Measurements from ENCODE around the gene ECI1. TPM values are rescaled to one million over a fixed set of nuclear protein-coding genes. Genes with fewer than 3 reads are reported as not detected.

The ECI1 gene
- total and polyA plus RNA-seq, 2 experiments from 2014 or later = 118 to 143 TPM

- Histone ChIP-seq H3F3A (replicated peaks; ENCODE audit: low read depth) (no peaks in the 10 kb centered on the region), H3K4me2 (no peak overlapping the region), H3K27me3 (ENCODE audit: insufficient read depth) (peaks cover under 1% of the 10 kb centered on the region; the same call in 1 of the 2 replicates), H3K36me3 (ENCODE audit: insufficient read depth) (0 out of 2 replicates have a peak, but pooled peaks cover 5% of the 10 kb centered on the region), H3K27ac (ENCODE audit: low read depth) (no peak overlapping the region), H4K20me1 (replicated peaks; ENCODE audit: insufficient read depth) (no peaks in the 10 kb centered on the region; the same call in 1 of the 2 replicates), H3K79me2 (replicated peaks; ENCODE audit: insufficient read depth) (peaks cover 18% of the 10 kb centered on the region), H3K4me1 (ENCODE audit: insufficient read depth) (no peaks in the 10 kb centered on the region), H3K9me2 (ENCODE audit: insufficient read depth) (no peaks in the 10 kb centered on the region), H2AFZ (no peak overlapping the region), H3K4me3 (no peak overlapping the region)
- peaks cover 13% of the 10 kb centered on the region for H3K27me3 Mint-ChIP-seq (ENCODE audit: insufficient read depth, low read depth, poor library complexity)
- H3K4me1 Mint-ChIP-seq = no peaks in the 10 kb centered on the region
- TF ChIP-seq ZNF114 (CRISPR knock-in tag; IDR thresholded peaks at IDR 0.05) = no peak
- TF ChIP-seq, protein P1, sequence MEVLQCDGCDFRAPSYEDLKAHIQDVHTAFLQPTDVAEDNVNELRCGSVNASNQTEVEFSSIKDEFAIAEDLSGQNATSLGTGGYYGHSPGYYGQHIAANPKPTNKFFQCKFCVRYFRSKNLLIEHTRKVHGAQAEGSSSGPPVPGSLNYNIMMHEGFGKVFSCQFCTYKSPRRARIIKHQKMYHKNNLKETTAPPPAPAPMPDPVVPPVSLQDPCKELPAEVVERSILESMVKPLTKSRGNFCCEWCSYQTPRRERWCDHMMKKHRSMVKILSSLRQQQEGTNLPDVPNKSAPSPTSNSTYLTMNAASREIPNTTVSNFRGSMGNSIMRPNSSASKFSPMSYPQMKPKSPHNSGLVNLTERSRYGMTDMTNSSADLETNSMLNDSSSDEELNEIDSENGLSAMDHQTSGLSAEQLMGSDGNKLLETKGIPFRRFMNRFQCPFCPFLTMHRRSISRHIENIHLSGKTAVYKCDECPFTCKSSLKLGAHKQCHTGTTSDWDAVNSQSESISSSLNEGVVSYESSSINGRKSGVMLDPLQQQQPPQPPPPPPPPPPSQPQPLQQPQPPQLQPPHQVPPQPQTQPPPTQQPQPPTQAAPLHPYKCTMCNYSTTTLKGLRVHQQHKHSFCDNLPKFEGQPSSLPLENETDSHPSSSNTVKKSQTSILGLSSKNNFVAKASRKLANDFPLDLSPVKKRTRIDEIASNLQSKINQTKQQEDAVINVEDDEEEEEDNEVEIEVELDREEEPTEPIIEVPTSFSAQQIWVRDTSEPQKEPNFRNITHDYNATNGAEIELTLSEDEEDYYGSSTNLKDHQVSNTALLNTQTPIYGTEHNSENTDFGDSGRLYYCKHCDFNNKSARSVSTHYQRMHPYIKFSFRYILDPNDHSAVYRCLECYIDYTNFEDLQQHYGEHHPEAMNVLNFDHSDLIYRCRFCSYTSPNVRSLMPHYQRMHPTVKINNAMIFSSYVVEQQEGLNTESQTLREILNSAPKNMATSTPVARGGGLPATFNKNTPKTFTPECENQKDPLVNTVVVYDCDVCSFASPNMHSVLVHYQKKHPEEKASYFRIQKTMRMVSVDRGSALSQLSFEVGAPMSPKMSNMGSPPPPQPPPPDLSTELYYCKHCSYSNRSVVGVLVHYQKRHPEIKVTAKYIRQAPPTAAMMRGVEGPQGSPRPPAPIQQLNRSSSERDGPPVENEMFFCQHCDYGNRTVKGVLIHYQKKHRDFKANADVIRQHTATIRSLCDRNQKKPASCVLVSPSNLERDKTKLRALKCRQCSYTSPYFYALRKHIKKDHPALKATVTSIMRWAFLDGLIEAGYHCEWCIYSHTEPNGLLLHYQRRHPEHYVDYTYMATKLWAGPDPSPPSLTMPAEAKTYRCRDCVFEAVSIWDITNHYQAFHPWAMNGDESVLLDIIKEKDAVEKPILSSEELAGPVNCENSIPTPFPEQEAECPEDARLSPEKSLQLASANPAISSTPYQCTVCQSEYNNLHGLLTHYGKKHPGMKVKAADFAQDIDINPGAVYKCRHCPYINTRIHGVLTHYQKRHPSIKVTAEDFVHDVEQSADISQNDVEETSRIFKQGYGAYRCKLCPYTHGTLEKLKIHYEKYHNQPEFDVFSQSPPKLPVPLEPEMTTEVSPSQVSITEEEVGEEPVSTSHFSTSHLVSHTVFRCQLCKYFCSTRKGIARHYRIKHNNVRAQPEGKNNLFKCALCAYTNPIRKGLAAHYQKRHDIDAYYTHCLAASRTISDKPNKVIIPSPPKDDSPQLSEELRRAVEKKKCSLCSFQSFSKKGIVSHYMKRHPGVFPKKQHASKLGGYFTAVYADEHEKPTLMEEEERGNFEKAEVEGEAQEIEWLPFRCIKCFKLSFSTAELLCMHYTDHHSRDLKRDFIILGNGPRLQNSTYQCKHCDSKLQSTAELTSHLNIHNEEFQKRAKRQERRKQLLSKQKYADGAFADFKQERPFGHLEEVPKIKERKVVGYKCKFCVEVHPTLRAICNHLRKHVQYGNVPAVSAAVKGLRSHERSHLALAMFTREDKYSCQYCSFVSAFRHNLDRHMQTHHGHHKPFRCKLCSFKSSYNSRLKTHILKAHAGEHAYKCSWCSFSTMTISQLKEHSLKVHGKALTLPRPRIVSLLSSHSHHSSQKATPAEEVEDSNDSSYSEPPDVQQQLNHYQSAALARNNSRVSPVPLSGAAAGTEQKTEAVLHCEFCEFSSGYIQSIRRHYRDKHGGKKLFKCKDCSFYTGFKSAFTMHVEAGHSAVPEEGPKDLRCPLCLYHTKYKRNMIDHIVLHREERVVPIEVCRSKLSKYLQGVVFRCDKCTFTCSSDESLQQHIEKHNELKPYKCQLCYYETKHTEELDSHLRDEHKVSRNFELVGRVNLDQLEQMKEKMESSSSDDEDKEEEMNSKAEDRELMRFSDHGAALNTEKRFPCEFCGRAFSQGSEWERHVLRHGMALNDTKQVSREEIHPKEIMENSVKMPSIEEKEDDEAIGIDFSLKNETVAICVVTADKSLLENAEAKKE (CRISPR knock-in tag; IDR thresholded peaks at IDR 0.05) = no peak
- no peak for TF ChIP-seq JUNB (IDR thresholded peaks at IDR 0.05; ENCODE audit: unreplicated experiment)
- no peak for TF ChIP-seq ETS1 (IDR thresholded peaks at IDR 0.05)
- no peak for TF ChIP-seq CREB1 (CRISPR knock-in tag; IDR thresholded peaks at IDR 0.05; ENCODE audit: low read depth)
- no peak for TF ChIP-seq EZH2phosphoT487 (IDR thresholded peaks at IDR 0.05; ENCODE audit: unreplicated experiment)
- TF ChIP-seq EZH2 (IDR thresholded peaks at IDR 0.05; ENCODE audit: low read depth, unreplicated experiment) = no peak
- ATAC-seq = no peak
- no peak overlapping the region for H3K27ac Mint-ChIP-seq
- H3K4me3 Mint-ChIP-seq = no peak overlapping the region
- H3K9me3 Mint-ChIP-seq = no peaks in the 10 kb centered on the region
- peaks cover 9% of the 10 kb centered on the region; the same call in 2 of the 3 replicates for H3K36me3 Mint-ChIP-seq (ENCODE audit: low read depth)
- DNase-seq (ENCODE audit: low spot score) = no peak
These were observed 20.1 kb downstream of the ECI1 start for GRCh38 chr16:2231016-2231931.

Data from GM23338 (cell line).